NT2/D1 (cell line): ENCODE measurements around the gene GRHL3.

Source experiments
- DNase-seq: peaks from one replicate; pipeline ENCODE4 v3.0.0-alpha.2; 2011; ENCODE audit warnings: low read depth, low spot score
- H3K27me3 ChIP-seq: 2 replicates; pipeline ENCODE4 v1.6.0; 2011; ENCODE audit warnings: mild to moderate bottlenecking; ENCODE audit not compliant: insufficient read length, insufficient read depth
- H3K36me3 ChIP-seq: 2 replicates; pipeline ENCODE4 v1.6.1; 2011; ENCODE audit warnings: mild to moderate bottlenecking, low read length, mixed read lengths; ENCODE audit not compliant: insufficient read depth, insufficient read length
- H3K4me1 ChIP-seq: 2 replicates; pipeline ENCODE4 v1.5.1; 2011; ENCODE audit not compliant: insufficient read depth, insufficient read length
- H3K4me3 ChIP-seq: 2 replicates; pipeline ENCODE4 v1.5.1; 2011; ENCODE audit warnings: low read depth; ENCODE audit not compliant: insufficient read length
- H3K9ac ChIP-seq: 2 replicates; pipeline ENCODE4 v1.6.0; 2011; ENCODE audit warnings: low read depth; ENCODE audit not compliant: insufficient read length
- H3K9me3 ChIP-seq: 2 replicates; pipeline ENCODE4 v1.5.1; 2011; ENCODE audit warnings: mild to moderate bottlenecking, low read length; ENCODE audit not compliant: insufficient read depth
- SUZ12 ChIP-seq: IDR thresholded peaks from 2 replicates; pipeline ENCODE4 v1.6.1; 2011; ENCODE audit not compliant: insufficient read length, insufficient read depth; ENCODE audit errors: extremely low read depth
- YY1 ChIP-seq: IDR thresholded peaks from 2 replicates; pipeline ENCODE4 v1.6.1; 2011; ENCODE audit not compliant: insufficient read length, insufficient read depth
- ZNF274 ChIP-seq: IDR thresholded peaks from 2 replicates; pipeline ENCODE4 v1.6.1; 2011; ENCODE audit warnings: mild to moderate bottlenecking, low read depth, low read length

Gene GRHL3

GRCh38 chr1:24288479-24288878 lies 30.7 kb upstream of the GRHL3 start:
- Histone ChIP-seq H3K36me3 (no peaks in the 10 kb centered on the region), H3K27me3 (peaks cover 45% of the 10 kb centered on the region), H3K9ac (no peak overlapping the region), H3K9me3 (no peaks in the 10 kb centered on the region), H3K4me3 (no peak overlapping the region), H3K4me1 (peaks cover 17% of the 10 kb centered on the region)
- DNase-seq: no peak
- TF ChIP-seq SUZ12 (no peak), YY1 (no peak), ZNF274 (no peak)

- H3K4me1 ChIP-seq: peaks cover 14% of the 10 kb centered on the region
- TF ChIP-seq ZNF274 (no peak), SUZ12 (no peak), YY1 (no peak)
- H3K36me3 ChIP-seq: no peaks in the 10 kb centered on the region
- no peak for DNase-seq
- no peaks in the 10 kb centered on the region for H3K9me3 ChIP-seq
- H3K27me3 ChIP-seq: peaks cover 30% of the 10 kb centered on the region
- no peak overlapping the region for H3K4me3 ChIP-seq
- H3K9ac ChIP-seq: no peak overlapping the region
Observed at GRCh38 chr1:24289937-24290595, 29.1 kb upstream of the GRHL3 start.

- TF ChIP-seq ZNF274 (no peak), YY1 (no peak), SUZ12 (no peak)
Observed at GRCh38 chr1:24290933-24291487, 28.1 kb upstream of the GRHL3 start.

GRCh38 chr1:24292103-24292502 lies 27.1 kb upstream of the GRHL3 start:
- TF ChIP-seq ZNF274: no peak
- no peak for TF ChIP-seq YY1
- TF ChIP-seq SUZ12: no peak
- no peak overlapping the region for H3K9ac ChIP-seq
- H3K9me3 ChIP-seq: no peaks in the 10 kb centered on the region
- H3K27me3 ChIP-seq: peaks cover 21% of the 10 kb centered on the region
- H3K4me3 ChIP-seq: no peak overlapping the region
- peaks cover 15% of the 10 kb centered on the region for H3K4me1 ChIP-seq
- H3K36me3 ChIP-seq: no peaks in the 10 kb centered on the region
- DNase-seq: no peak

More at GRCh38 chr1:24290933-24291487, 28.1 kb upstream of the GRHL3 start:
- DNase-seq: no peak
- no peaks in the 10 kb centered on the region for H3K9me3 ChIP-seq
- H3K36me3 ChIP-seq: no peaks in the 10 kb centered on the region
- no peak overlapping the region for H3K9ac ChIP-seq
- peaks cover 21% of the 10 kb centered on the region for H3K27me3 ChIP-seq
- H3K4me3 ChIP-seq: no peak overlapping the region
- peaks cover 14% of the 10 kb centered on the region for H3K4me1 ChIP-seq

- DNase-seq: no peak
- Histone ChIP-seq H3K4me1 (peaks cover 18% of the 10 kb centered on the region), H3K27me3 (peaks cover 21% of the 10 kb centered on the region), H3K9me3 (no peaks in the 10 kb centered on the region), H3K4me3 (no peak overlapping the region), H3K9ac (no peak overlapping the region), H3K36me3 (no peaks in the 10 kb centered on the region)
- TF ChIP-seq ZNF274: no peak
- no peak for TF ChIP-seq SUZ12
- no peak for TF ChIP-seq YY1
Observed at GRCh38 chr1:24292887-24293286, 26.3 kb upstream of the GRHL3 start.

GRCh38 chr1:24293392-24294227 lies 25.5 kb upstream of the GRHL3 start:
- H3K9me3 ChIP-seq: no peaks in the 10 kb centered on the region
- DNase-seq: no peak
- H3K36me3 ChIP-seq: no peaks in the 10 kb centered on the region
- peaks cover 18% of the 10 kb centered on the region for H3K4me1 ChIP-seq
- no peak overlapping the region for H3K9ac ChIP-seq
- H3K4me3 ChIP-seq: no peak overlapping the region
- H3K27me3 ChIP-seq: peaks cover 21% of the 10 kb centered on the region
- no peak for TF ChIP-seq YY1
- TF ChIP-seq SUZ12: no peak
- no peak for TF ChIP-seq ZNF274

GRCh38 chr1:24294228-24294672 lies 24.9 kb upstream of the GRHL3 start:
- no peak overlapping the region for H3K9ac ChIP-seq
- H3K36me3 ChIP-seq: no peaks in the 10 kb centered on the region
- no peak for TF ChIP-seq YY1
- TF ChIP-seq SUZ12: no peak
- TF ChIP-seq ZNF274: no peak
- no peaks in the 10 kb centered on the region for H3K9me3 ChIP-seq
- no peak for DNase-seq
- H3K4me1 ChIP-seq: peaks cover 18% of the 10 kb centered on the region
- H3K27me3 ChIP-seq: peaks cover 15% of the 10 kb centered on the region
- H3K4me3 ChIP-seq: no peak overlapping the region
